ENCODE data around the gene ZNF891.

The ZNF891 gene

GRCh38 chr12:133061954-133062353 is 68.1 kb downstream of the ZNF891 start:
- DNase-seq (ENCODE audit: low spot score): no peak

GRCh38 chr12:133058203-133059113 is 71.6 kb downstream of the ZNF891 start:
- no peak for DNase-seq (ENCODE audit: low spot score)

GRCh38 chr12:133057446-133057845 is 72.6 kb downstream of the ZNF891 start:
- no peak for DNase-seq (ENCODE audit: low spot score)

Measured in SW480 (cell line).